Tibial nerve (tissue), 4 donors: ENCODE data around the gene ALDOA. TPM values are rescaled to one million over a fixed set of nuclear protein-coding genes. Genes with fewer than 3 reads are reported as not detected.

Experiments used
- DNase-seq, 2 donors: peaks; one replicate each; pipeline ENCODE4 v3.0.0-alpha.2; 2019; ENCODE audit warnings: low spot score in 2 of 2
- H3K27ac ChIP-seq, 4 donors: fragments of 200-600 bp; sonication (generic) in 3 of 4; one replicate each; pipeline ENCODE4 v1.5.1; 2017 to 2019; ENCODE audit warnings: mild to moderate bottlenecking in 1 of 4
- H3K27me3 ChIP-seq, 2 donors: fragments of 200-600 bp; sonication (generic) in 1 of 2; one replicate each; pipeline versions ENCODE4 v1.5.1 to v1.6.0; 2017 to 2019
- H3K36me3 ChIP-seq, 3 donors: fragments of 200-600 bp; sonication (generic); one replicate each; pipeline ENCODE4 v1.5.1; 2018 to 2019
- H3K4me1 ChIP-seq, 4 donors: fragments of 200-600 bp; sonication (generic) in 3 of 4; one replicate each; pipeline ENCODE4 v1.5.1; 2017 to 2019
- H3K4me3 ChIP-seq, 4 donors: fragments of 200-600 bp; sonication (generic) in 3 of 4; one replicate each; pipeline ENCODE4 v1.5.1; 2017 to 2019; ENCODE audit warnings: mild to moderate bottlenecking in 1 of 4, moderate library complexity in 1 of 4
- H3K9me3 ChIP-seq, 4 donors: fragments of 200-600 bp; sonication (generic) in 3 of 4; one replicate each; pipeline ENCODE4 v1.5.1; 2017 to 2019
- CTCF ChIP-seq, 5 experiments: fragments of 200-600 bp in 3 of 5; fragments of 450-650 bp in 2 of 5; sonication (generic) in 3 of 5; IDR thresholded peaks; one replicate each; pipeline ENCODE4 v1.5.1; 2016 to 2019; ENCODE audit warnings: antibody characterized with exemption in 5 of 5, mild to moderate bottlenecking in 3 of 5, moderate library complexity in 2 of 5
- EP300 ChIP-seq, 2 donors: sonication (generic); formaldehyde crosslinking; IDR thresholded peaks; one replicate each; pipeline ENCODE4 v1.6.1; 2017; ENCODE audit warnings: antibody characterized with exemption in 2 of 2, mild to moderate bottlenecking in 1 of 2
- POLR2A ChIP-seq, 2 donors: fragments of 450-650 bp; IDR thresholded peaks; one replicate each; pipeline ENCODE4 v1.6.1; 2017; ENCODE audit warnings: antibody characterized with exemption in 2 of 2, mild to moderate bottlenecking in 2 of 2, moderate library complexity in 2 of 2
- WGBS, 2 donors: methylation state at CpG; one replicate each; pipeline ENCODE4 v1.1.5; 2018; 5-methylcytosine and 5-hydroxymethylcytosine counted together
- total RNA-seq, 4 donors: library from RNA; depleted of rRNA; stranded (reverse); fragments of >200 nt; gene quantifications; one replicate each; pipeline ENCODE4 v1.1.0, GENCODE V29; 2016

ALDOA gene
- total RNA-seq, 4 donors from 2014 or later: 474 to 649 (median 487) TPM

GRCh38 chr16:30076276-30076791 lies 10.8 kb downstream of the ALDOA start:
- 2% methylated on average over 16 to 33 of the region's 33 CpGs for WGBS, 2 donors
- H3K4me1 ChIP-seq: peaks cover 0 to 42% (median 11%) of the 10 kb centered on the region in 4 donors
- H3K27ac ChIP-seq: peak overlapping the region; percentile 62 to 95 (median 92)
- peak overlapping the region; percentile 84 to 100 (median 96) for H3K4me3 ChIP-seq
- TF ChIP-seq EP300 (IDR thresholded peaks at IDR 0.05): no peak
- TF ChIP-seq POLR2A (IDR thresholded peaks at IDR 0.05): no peak
- TF ChIP-seq CTCF (IDR thresholded peaks at IDR 0.05): no peak
- no peaks in the 10 kb centered on the region for H3K27me3 ChIP-seq
- no peaks in the 10 kb centered on the region for H3K9me3 ChIP-seq
- peaks cover 8 to 65% (median 8%) of the 10 kb centered on the region in 3 donors for H3K36me3 ChIP-seq
- DNase-seq: no peak

- no peaks in the 10 kb centered on the region for H3K27me3 ChIP-seq
- TF ChIP-seq EP300 (IDR thresholded peaks at IDR 0.05) (no peak), POLR2A (IDR thresholded peaks at IDR 0.05) (no peak), CTCF (IDR thresholded peaks at IDR 0.05) (no peak)
- 60 to 63% methylated on average over 6 of the region's 6 CpGs for WGBS, 2 donors
- H3K27ac ChIP-seq: peak overlapping the region in 1 of 4 donors; percentile 17
- H3K4me1 ChIP-seq: peaks cover 0 to 42% (median 11%) of the 10 kb centered on the region in 4 donors
- no peaks in the 10 kb centered on the region for H3K9me3 ChIP-seq
- peak overlapping the region in 1 of 4 donors; percentile 100 for H3K4me3 ChIP-seq
- H3K36me3 ChIP-seq: peaks cover 9 to 65% (median 11%) of the 10 kb centered on the region in 3 donors
- DNase-seq: no peak
Measured at GRCh38 chr16:30077656-30078055, 12.1 kb downstream of the ALDOA start.

GRCh38 chr16:30078744-30079143 lies 13.2 kb downstream of the ALDOA start:
- Histone ChIP-seq H3K27me3 (no peaks in the 10 kb centered on the region), H3K9me3 (no peaks in the 10 kb centered on the region), H3K27ac (no peak overlapping the region), H3K4me3 (no peak overlapping the region), H3K36me3 (peaks cover 9 to 65% (median 22%) of the 10 kb centered on the region in 3 donors), H3K4me1 (peaks cover 0 to 42% (median 11%) of the 10 kb centered on the region in 4 donors)
- TF ChIP-seq CTCF (IDR thresholded peaks at IDR 0.05) (no peak), POLR2A (IDR thresholded peaks at IDR 0.05) (no peak), EP300 (IDR thresholded peaks at IDR 0.05) (no peak)
- DNase-seq: no peak
- WGBS, 2 donors: 84 to 91% methylated on average over 7 of the region's 7 CpGs

- H3K9me3 ChIP-seq: no peaks in the 10 kb centered on the region
- peaks cover 9 to 72% (median 22%) of the 10 kb centered on the region in 3 donors for H3K36me3 ChIP-seq
- no peak overlapping the region for H3K27ac ChIP-seq
- 84 to 93% methylated on average over 7 of the region's 7 CpGs for WGBS, 2 donors
- no peaks in the 10 kb centered on the region for H3K27me3 ChIP-seq
- peaks cover 0 to 47% (median 11%) of the 10 kb centered on the region in 4 donors for H3K4me1 ChIP-seq
- H3K4me3 ChIP-seq: no peak overlapping the region
- no peak for TF ChIP-seq EP300 (IDR thresholded peaks at IDR 0.05)
- no peak for TF ChIP-seq CTCF (IDR thresholded peaks at IDR 0.05)
- TF ChIP-seq POLR2A (IDR thresholded peaks at IDR 0.05): no peak
- DNase-seq: no peak
Measured at GRCh38 chr16:30079480-30079879, 13.9 kb downstream of the ALDOA start.

- peaks cover 9 to 98% (median 22%) of the 10 kb centered on the region in 3 donors for H3K36me3 ChIP-seq
- no peak for TF ChIP-seq POLR2A (IDR thresholded peaks at IDR 0.05)
- H3K27me3 ChIP-seq: no peaks in the 10 kb centered on the region
- 83 to 87% methylated on average over 20 of the region's 20 CpGs for WGBS, 2 donors
- H3K9me3 ChIP-seq: no peaks in the 10 kb centered on the region
- H3K4me3 ChIP-seq: no peak overlapping the region
- H3K4me1 ChIP-seq: peaks cover 0 to 46% (median 1%) of the 10 kb centered on the region in 4 donors
- no peak for DNase-seq
- no peak overlapping the region for H3K27ac ChIP-seq
Measured at GRCh38 chr16:30082545-30083090, 17.1 kb downstream of the ALDOA start.
